GM21423 (cell line): ENCODE data around the gene GPR158.

ENCODE experiments used
- ATAC-seq: cut with Tn5 transposase; IDR thresholded peaks from one replicate; pipeline ENCODE4 v1.9.1; 2021; ENCODE audit warnings: mild to moderate bottlenecking, moderate library complexity; ENCODE audit not compliant: unreplicated experiment

GPR158 gene

DNA sequence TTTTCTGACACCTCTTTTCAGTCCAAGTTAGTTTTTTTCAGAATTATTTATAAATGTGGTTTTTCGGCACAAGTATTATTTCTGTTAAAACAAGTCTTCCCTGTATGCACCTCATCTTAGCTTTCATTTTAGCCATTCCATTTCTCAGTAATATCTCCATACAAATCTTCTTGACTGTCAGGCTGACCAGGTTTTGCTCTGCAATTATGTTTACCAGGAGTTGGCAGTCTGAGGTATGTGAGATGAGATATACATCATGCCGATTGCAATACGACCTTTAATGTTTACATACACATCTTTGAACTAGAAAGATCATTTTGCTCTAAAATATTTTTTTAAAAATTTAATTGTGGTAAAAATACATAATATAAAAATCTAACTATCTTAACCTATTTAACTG is 209.8 kb downstream of the GPR158 start:
- no peak for ATAC-seq

DNA sequence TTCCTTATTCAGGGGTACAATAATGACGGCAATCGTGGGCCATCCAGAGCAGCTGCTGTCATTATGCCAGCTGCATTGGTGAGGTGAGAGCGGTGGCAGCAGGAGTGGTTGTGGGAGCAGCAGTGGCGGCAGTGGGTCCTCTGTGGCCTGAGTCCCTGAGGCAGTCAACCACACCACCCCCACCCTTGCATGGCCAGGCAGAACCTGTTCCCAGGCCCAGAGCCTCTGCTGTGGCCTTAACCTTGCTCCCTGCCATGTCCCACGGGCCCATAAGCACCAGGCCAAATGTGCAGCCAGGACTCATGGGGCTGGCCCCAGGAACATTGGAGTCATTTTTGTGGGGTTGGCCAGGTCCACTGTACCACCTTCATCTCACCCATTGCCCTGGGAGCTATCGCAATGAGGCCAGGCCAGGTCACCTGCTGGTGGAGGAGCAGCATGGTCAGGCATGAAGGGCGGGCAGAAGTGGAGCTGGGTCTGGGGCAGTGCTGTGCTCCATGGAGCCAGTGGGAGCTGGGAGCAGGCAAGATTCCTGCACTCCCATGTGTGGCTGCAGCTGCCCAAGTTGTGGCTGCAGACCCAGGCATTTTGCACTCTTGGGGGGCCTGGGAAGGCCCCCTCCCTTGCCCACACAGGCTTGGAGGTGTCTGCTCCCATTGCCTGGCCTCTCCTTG is 213.5 kb downstream of the GPR158 start:
- no peak for ATAC-seq

DNA sequence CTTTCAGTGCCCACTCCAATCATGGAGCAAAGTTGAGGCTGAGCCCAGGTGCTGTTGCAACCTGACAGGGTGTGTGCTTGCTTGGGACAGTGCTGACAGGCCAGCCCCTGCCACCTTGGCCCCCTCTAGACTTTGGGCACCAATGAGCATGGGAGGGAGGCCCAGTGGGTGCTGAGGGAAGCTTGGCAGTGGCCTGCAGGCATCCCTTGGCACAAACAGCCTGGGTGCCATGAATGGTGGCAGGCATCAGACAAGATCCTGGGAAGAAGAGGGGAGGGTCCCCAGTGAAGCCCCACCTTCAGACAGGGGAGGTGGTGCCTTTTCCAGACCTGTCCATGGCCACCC is 214.0 kb downstream of the GPR158 start:
- no peak for ATAC-seq

DNA sequence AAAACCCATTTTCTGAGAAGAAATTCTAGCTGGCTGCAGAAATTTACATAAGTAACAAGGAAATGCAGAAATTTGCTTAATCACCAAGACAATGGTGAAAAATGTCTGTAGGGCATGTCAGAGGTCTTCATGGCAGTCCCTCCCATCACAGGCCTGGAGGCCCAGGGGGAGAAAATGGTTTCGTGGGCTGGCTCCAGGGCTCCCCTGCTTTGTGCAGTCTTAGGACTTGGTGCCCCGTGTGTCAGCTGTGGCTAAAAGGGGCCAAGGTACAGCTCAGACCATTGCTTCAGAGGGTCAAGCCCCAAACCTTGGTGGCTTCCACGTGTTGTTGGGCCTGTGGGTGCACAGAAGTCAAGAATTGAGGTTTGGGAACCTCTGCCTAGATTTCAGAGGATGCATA is 215.9 kb downstream of the GPR158 start:
- no peak for ATAC-seq

DNA sequence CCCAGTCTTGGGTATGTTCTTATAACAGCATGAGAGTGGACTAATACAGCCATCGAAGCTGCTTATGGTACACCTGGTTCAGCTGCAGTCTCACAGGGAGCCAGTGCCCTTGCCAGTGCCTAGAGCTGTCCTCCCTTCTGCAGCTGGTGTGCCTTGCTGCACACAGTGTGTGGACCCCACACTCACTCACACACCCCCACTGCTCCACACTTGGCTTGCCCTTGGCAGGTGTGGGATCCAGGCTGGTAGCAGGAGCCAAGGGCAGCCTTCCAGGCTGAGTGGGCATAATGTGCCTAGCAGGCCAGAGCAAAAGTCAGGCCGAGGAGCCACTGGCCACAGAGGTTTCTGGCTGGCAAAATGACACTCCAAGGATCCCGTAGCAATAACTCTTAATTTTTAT is 217.3 kb downstream of the GPR158 start:
- no peak for ATAC-seq

DNA sequence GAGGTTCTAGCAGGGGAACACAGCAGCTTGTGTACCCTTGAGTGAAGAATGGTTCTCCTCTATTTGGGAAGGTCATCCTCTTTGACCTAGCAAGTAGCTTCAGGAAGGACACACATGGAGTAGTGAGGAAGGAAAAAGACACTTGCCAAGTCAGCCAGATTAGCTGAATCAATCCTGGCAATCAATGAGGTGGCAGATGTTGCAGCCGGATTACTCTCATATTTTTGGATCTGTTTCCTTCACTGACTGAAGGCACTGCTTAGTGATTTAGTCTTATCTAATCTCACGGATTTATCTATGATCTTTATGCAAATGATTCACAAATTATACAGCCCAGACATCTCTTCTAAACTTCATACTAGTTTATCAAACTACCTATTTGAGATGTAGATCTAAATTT is 218.8 kb downstream of the GPR158 start:
- ATAC-seq = no peak

DNA sequence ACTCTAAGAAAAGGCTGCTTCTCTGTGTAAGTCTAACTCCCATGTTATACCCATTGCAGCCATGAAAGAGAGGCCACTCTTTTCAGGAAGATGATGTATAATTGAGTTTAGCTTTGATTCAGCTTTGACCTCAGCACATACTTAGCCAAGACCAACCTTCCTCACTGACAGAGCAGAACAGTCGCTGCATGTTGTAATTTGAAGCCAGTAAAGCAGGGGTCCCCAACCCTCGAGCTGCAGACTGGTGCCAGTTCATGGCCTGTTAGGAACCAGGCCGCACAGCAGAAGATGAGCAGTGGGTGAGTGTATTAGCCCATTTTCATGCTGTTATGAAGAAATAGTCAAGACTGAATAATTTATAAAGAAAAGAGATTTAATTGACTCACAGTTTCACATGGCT is 223.9 kb downstream of the GPR158 start:
- no peak for ATAC-seq

DNA sequence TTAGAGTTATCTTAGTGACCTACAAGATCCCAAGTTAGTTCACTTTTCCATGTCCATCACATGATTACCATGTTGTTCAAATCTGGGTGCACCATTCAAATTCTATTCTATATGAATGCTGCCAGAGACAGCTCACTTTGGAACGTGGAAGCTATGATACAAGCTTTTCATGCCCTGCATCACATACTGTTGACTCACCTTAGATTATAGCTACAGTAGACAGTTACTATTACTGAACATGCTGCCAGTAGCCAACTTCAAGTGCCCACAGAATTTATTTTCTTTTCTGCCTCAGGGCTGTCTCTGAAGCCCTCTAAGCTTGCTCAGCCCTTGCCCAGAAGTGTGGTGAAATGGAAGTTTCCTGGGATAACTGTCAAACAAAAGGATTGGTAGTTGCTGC is 231.1 kb downstream of the GPR158 start:
- ATAC-seq = no peak

DNA sequence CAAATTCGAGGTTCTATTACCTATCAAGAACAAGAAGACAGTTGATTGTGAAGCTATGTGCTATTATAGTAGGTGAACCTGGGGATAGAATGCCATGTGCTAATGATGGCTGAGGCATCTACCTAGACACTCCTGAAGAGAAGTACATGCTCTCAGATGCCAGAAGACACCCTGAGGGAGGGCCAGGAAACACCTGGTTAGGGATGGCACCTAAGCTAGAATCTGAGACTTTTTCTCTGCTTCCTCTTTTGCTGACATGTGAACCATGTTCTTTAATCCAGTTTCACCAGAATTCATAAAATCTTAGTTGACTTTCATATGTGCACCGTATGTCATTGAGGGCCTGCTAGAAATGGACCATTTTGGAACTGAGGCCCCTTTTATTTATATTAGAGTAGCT is 242.8 kb downstream of the GPR158 start:
- no peak for ATAC-seq

DNA sequence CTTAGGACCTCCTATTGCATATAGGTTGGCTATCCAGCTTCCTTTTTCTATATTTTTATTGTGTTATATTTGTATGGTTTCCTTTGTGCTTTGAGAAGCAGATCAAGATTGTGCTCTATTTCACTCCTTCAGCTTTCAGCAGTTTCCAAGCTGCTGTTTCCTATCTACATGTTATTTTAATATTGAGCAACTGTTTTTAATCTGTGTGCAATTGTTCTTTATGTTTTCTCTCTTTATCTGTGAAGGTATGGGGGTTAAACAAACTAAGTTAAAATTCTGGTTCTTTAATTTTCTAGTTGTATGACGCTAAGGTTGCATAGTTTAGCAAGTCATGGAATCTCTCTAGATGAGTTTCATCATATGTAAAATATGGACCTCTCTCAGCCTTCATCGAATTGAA is 251.0 kb downstream of the GPR158 start:
- no peak for ATAC-seq

DNA sequence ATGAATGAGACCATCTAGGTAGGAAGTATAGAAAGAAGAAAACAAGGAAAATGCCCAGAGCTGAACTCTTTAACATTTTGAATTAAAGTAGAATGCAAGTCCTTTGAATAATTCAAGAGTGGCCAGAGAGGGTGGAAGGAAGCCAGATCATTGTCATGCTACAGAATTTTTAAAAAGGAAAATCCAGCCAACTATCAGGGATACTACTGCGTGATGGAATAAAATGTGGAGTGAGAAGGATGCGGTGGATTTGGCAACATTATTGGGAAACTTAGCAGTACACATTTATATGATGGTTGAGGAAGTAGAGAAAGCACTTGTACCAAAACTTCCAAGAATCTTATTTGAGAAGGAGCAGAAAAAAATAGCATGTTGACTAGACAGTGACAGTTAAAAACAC is 261.6 kb downstream of the GPR158 start:
- no peak for ATAC-seq

DNA sequence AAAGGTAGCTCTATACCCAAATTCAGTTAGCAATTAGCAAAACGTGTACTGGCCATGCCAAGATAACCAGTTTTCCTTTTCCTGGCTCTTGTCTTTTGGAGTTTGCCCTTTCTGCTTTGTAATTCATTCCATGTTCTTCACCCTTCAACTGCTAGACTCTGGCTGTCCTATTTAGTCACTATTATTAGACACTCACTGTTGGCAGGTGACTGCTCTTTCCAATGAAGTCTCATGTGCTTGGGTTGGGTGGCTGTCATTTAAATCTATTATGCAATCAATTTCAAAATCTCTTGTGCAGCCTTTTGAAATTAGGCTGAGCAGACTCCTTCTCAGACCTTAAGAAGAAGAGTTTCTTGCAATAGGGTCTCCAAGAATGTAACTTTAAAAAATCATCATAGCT is 266.5 kb downstream of the GPR158 start:
- ATAC-seq = no peak

DNA sequence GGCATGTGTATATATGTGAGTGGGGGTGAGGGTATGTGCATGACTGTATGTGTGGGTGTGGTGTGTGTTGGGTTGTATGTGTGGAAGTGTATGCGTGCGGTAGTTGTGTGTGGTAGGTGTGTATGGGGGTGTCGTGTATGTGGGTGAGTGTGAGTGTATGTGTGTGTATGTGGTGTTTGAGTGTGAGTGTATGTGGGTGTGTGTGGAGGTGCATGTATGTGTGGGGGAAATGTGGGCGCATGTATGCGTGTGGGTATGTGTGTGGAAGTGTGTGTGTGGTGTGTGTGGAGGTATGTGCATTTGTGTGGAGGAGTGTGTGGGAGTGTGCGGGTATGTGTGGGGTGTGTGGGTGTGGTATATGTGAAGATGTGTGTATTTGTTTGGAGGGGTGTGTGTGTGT is 269.5 kb downstream of the GPR158 start:
- ATAC-seq = no peak

DNA sequence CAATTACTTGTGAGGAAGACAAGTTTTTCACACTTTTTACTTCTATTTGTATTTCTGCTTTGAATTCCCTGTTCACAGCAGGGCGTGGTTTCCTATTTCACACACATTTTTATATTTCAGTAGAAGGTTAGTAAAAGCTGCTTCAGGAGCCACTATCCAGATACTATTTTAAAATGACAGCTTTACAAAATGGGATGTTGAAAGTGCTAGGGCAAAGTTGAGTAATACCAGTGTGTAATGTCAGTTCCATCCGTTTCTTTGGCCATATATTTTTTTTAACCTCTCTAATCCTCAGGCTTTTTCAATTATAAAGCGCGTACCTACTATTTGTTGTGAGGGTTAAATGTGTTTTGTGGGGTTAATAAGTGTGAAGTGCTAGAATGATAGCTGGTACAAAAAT is 276.6 kb downstream of the GPR158 start:
- ATAC-seq = no peak

DNA sequence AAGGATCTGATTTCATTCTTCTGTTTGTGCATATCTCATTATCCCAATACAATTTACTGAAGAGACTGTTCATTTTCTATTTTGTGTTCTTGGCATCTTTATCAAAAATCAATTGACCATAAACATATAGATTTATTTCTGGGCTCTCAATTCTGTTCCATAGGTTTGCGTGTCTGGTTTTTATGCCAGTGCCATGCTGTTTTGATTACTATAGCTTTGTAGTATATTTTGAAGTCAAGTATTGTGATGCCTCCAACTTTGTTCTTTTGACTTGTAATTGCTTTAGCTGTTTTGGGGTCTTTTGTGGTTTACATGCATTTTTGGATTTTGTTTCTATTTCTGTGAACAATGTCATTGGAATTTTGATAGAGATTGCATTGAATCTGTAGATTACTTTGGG is 278.8 kb downstream of the GPR158 start:
- no peak for ATAC-seq

DNA sequence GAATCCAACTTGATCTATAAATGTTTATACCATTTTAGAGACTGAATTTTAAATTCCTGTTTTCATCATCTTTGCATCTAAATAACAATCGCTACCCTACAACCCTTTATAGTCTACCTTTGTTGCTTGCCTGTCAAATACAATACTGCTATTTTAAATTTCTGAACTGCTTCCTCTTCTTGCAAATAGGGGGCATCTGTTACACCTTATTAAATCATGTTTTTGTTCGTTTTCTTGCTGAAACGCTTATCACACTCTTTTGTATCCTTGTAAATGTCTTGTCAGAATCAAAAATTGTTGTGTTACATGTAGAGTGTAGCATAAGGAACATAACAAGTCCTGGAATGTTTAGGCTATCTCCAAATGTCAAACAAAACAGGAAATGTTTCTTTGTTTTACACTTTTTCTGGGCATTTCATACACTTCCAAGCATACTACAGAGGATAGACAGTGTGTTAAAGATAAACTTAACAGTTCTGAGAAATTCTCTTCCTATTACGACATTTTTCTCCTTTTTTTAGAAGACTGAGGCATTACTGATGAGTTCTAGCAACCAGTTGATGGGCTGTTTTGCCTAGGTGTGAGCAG is 281.3 kb downstream of the GPR158 start:
- ATAC-seq = no peak

DNA sequence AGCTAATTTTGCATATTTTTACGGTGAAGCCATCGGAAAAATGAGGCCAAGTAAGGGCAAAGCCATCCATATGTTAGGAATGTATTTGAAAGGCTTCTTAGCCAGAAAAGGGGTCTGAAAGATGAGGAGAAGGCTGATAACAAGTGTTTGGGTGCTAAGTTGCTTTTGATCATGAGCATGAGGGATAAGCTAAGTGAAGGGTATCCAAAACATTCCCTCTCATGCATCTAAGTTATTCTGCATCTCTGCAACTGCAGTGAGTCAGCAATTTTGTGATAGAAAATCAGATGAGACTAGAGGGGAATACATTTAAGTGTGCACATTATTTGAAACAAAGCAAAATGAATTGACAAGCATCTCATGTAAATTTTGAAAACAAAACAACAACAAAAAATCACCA is 282.8 kb downstream of the GPR158 start:
- no peak for ATAC-seq

DNA sequence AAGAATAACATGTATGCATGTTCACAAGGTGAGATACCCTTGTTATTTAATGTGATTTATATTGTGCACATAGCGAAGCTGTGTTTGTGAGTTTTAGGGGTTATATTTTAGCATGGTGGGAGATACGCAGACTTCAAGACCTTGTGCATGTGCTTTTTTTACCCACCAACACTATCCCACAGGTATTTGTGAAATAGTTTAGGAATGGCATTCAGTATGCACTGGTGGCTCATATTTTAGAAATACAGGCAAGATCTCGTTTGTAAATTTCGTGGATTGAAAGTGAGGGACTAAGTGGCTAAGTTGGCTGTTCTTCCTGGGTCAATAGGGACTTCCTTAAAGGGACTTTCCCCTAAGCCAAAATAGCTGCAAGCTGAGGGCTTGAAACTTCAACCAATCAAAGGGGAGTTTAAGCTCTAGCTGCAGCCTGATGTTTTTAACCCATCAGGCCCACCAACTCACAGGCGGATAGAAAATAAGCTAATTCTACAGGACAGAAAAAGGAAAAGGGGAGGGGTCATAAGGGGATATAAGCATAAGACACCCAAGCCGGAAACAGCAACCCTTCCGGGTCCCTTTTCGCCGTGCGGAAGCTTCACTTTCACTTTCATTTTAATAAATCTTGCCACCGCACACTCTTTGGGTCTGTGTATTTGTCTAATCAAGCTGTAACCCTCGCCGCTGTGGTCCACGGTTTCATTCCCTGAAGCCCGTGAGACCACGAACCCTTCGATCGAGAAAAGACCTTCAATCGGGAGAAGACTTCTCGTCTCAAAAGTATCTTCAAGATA is 291.0 kb downstream of the GPR158 start:
- ATAC-seq = no peak

DNA sequence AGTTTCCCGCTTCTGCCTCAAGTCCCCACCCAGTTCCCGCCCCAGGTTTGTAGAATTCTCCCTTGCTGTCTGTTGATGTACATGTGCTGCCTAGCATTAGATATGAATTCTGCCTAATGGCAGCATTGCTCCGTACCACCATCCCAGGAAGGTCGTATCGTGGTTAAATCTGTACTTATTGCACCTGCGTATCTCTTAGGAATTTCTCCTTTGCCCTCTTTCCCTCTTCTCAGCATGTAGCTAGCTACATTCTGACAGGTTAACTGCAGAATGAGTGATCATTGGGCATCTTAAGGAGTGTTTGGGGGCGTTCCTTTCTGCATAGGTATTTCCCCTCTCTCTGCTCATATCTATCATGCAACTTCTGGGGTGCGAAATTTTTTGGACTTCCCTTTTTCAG is 293.1 kb downstream of the GPR158 start:
- no peak for ATAC-seq

DNA sequence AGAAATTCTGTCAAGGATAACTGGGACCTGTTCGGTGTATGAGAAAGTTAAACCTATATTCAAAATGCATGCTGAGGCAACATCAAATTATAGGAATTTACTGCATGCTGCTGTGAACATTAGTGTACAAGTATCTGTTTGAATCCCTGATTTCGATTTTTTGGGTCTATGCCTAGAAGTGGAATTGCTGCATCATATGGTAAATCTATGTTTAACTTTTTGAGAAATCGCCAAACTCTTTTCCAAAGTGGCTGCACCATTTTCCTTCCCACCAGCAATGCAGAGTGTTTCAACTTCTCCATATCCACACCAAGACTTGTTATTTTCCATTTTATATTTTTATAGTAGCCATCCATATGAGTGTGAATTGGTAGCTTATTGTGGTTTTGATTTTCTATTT is 306.7 kb downstream of the GPR158 start:
- ATAC-seq = no peak

DNA sequence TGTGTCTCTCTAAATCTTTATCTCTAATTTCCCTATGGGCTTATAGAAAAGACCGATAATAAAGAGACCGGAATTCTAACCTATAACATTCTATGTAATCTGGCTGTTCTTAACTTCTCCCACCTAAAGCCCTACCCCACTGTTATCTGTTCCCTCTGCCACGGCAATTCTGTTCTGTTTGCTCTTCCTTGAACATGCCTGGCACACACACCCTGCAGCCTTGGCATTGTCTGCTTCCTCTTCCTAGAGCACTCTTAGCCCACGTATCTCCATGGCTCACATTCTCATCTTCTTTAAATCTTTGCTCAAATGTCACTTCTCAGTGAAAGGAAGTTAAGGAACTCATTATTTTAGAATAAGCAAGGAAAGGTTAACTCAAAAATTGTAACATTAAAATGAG is 309.2 kb downstream of the GPR158 start:
- ATAC-seq = no peak

DNA sequence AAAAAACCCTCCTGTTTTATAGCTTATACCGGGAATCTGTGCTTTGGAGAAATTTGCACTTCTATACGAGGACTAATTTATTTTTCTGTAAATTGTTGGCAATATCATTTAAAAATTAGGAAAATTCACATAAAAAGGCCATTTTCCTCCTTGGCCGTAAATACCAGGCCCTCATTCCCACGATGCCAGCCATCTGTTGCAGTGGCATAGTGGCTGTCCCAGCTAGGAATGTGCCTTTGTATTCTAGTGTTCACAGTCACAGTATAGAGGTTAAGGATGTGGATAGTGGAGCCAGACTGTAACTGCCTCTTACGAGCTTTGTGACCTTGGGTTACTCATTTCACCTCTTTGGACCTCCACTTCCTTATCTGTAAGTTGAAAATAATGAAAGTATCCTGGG is 312.5 kb downstream of the GPR158 start:
- ATAC-seq = no peak

DNA sequence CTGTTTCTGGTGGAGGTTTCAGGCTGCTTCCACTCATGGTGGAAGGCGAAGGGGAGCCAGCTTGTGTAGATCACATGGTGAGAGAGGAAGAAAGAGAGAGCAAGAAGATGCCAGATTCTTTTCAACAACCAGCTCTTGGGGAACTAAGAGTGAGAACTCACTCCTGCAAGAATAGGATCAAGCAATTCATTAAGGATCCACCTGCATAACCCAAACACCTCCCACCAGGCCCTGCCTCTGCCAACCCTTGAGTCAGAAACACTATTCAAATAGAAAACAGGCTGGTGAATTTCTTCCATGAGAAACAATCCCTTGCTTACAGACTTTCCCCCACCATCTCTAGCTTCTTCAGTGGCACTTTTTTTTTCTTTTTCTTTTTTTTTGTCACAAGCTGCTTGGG is 317.2 kb downstream of the GPR158 start:
- no peak for ATAC-seq
